ENCODE results near the gene ADCY3. TPM values are rescaled to one million over a fixed set of nuclear protein-coding genes. Genes with fewer than 3 reads are reported as not detected.

ADCY3 gene
- total RNA-seq, 2 experiments from 2014 or later = 28.1 to 31.4 TPM

- CTCF ChIA-PET = interaction anchor here (0.8 to 2.0 kb wide), 3 partner anchors 35 to 865 kb away, joined by 3 to 8 read pairs (median 3); partner anchors contain the start of gene ATAD2B
These were observed 127.5 kb downstream of the ADCY3 start for GRCh38 chr2:24792542-24792873.

GRCh38 chr2:24791452-24791851 lies 128.6 kb downstream of the ADCY3 start:
- TF ChIP-seq CTCF (IDR thresholded peaks at IDR 0.05) = no peak
- Mint-ChIP-seq H3K4me1 (ENCODE audit: low read depth) (peaks cover 21% of the 10 kb centered on the region), H3K27ac (peak overlapping the region; percentile 33), H3K4me3 (no peak overlapping the region), H3K36me3 (ENCODE audit: low read depth) (peaks cover 15% of the 10 kb centered on the region), H3K27me3 (no peaks in the 10 kb centered on the region), H3K9me3 (no peaks in the 10 kb centered on the region)
- ATAC-seq (ENCODE audit: poor library complexity) (no peak), DNase-seq (no peak)
- Histone ChIP-seq H3K4me1 (ENCODE audit: insufficient read depth, low read length) (peaks cover 13% of the 10 kb centered on the region), H3K27ac (ENCODE audit: low read depth in 1 of 2, low read length in 2 of 2) (no peak overlapping the region), H3K4me3 (ENCODE audit: low read length) (no peak overlapping the region), H3K36me3 (ENCODE audit: insufficient read depth, low read length) (no peaks in the 10 kb centered on the region), H3K27me3 (ENCODE audit: control insufficient read depth in 1 of 2, insufficient read depth in 2 of 2, low read length in 2 of 2) (no peaks in the 10 kb centered on the region), H3K9me3 (ENCODE audit: control insufficient read depth in 1 of 2, insufficient read depth in 1 of 2, low read length in 2 of 2) (no peaks in the 10 kb centered on the region)
- ChIA-PET POLR2A (no interaction called here), CTCF (interaction anchor here (0.5 to 0.6 kb wide), 2 partner anchors 33 to 572 kb away, joined by 3 to 4 read pairs; no protein-coding TSS in a partner anchor)
- intact Hi-C loops (cut with DNase I, micrococcal nuclease) = loop anchor here (5.0 to 10.0 kb wide), 6 partner anchors 297 to 1083 kb away; partner anchors contain the start of genes ASXL2 (in 1 of the 2), ATAD2B (in 1 of the 2), ITSN2 (in 1 of the 2) and NCOA1 (in 1 of the 2)

More at GRCh38 chr2:24792542-24792873, 127.5 kb downstream of the ADCY3 start:
- Mint-ChIP-seq H3K9me3 (no peaks in the 10 kb centered on the region), H3K4me1 (ENCODE audit: low read depth) (peaks cover 21% of the 10 kb centered on the region), H3K27me3 (no peaks in the 10 kb centered on the region), H3K27ac (peak overlapping the region; percentile 99), H3K36me3 (ENCODE audit: low read depth) (peaks cover 24% of the 10 kb centered on the region), H3K4me3 (peak overlapping the region; percentile 97)
- no peak for TF ChIP-seq CTCF (IDR thresholded peaks at IDR 0.05)
- intact Hi-C loops (cut with DNase I, micrococcal nuclease) = loop anchor here (2.0 to 10.0 kb wide), 8 partner anchors 34 to 1082 kb away; partner anchors contain the start of genes ASXL2 (in 1 of the 2), ATAD2B (in 1 of the 2), ITSN2 (in 1 of the 2) and NCOA1 (in 1 of the 2)
- POLR2A ChIA-PET = interaction anchor here (0.8 to 1.8 kb wide), 13 partner anchors 9 to 865 kb away, joined by 3 to 17 read pairs (median 3); partner anchors contain the start of genes ADCY3, ATAD2B, ITSN2 and NCOA1
- ATAC-seq (ENCODE audit: poor library complexity) (no peak), DNase-seq (no peak)
- Histone ChIP-seq H3K27ac (ENCODE audit: low read depth in 1 of 2, low read length in 2 of 2) (peak overlapping the region; percentile 95 to 97), H3K36me3 (ENCODE audit: insufficient read depth, low read length) (no peaks in the 10 kb centered on the region), H3K9me3 (ENCODE audit: control insufficient read depth in 1 of 2, insufficient read depth in 1 of 2, low read length in 2 of 2) (no peaks in the 10 kb centered on the region), H3K4me1 (ENCODE audit: insufficient read depth, low read length) (peaks cover 13% of the 10 kb centered on the region), H3K27me3 (ENCODE audit: control insufficient read depth in 1 of 2, insufficient read depth in 2 of 2, low read length in 2 of 2) (no peaks in the 10 kb centered on the region), H3K4me3 (ENCODE audit: low read length) (peak overlapping the region; percentile 88)

GRCh38 chr2:24788816-24789215 lies 131.2 kb downstream of the ADCY3 start:
- H3K4me1 ChIP-seq (ENCODE audit: insufficient read depth, low read length) = peaks cover 9% of the 10 kb centered on the region
- ChIA-PET POLR2A (interaction anchor here (0.7 kb wide), 1 partner anchor 439 kb away, joined by 3 read pairs; no protein-coding TSS in a partner anchor), CTCF (no interaction called here)
- no peak overlapping the region for H3K4me3 Mint-ChIP-seq
- H3K27ac Mint-ChIP-seq = no peak overlapping the region
- peaks cover 15% of the 10 kb centered on the region for H3K36me3 Mint-ChIP-seq (ENCODE audit: low read depth)
- TF ChIP-seq CTCF (IDR thresholded peaks at IDR 0.05) = no peak
- ATAC-seq (ENCODE audit: poor library complexity) = no peak
- peaks cover 14% of the 10 kb centered on the region for H3K4me1 Mint-ChIP-seq (ENCODE audit: low read depth)
- H3K27me3 ChIP-seq (ENCODE audit: control insufficient read depth in 1 of 2, insufficient read depth in 2 of 2, low read length in 2 of 2) = no peaks in the 10 kb centered on the region
- no peaks in the 10 kb centered on the region for H3K9me3 ChIP-seq (ENCODE audit: control insufficient read depth in 1 of 2, insufficient read depth in 1 of 2, low read length in 2 of 2)
- H3K9me3 Mint-ChIP-seq = no peaks in the 10 kb centered on the region
- H3K36me3 ChIP-seq (ENCODE audit: insufficient read depth, low read length) = no peaks in the 10 kb centered on the region
- intact Hi-C loops (cut with DNase I, micrococcal nuclease) = no loop called here
- H3K4me3 ChIP-seq (ENCODE audit: low read length) = no peak overlapping the region
- H3K27me3 Mint-ChIP-seq = no peaks in the 10 kb centered on the region
- no peak overlapping the region for H3K27ac ChIP-seq (ENCODE audit: low read depth in 1 of 2, low read length in 2 of 2)
- no peak for DNase-seq
